Endothelial cell of umbilical vein (primary cell): Measurements from ENCODE around the gene LPP.

ENCODE experiments used
- EZH2 ChIP-seq: IDR thresholded peaks from 2 replicates; pipeline ENCODE4 v1.6.1; 2012; ENCODE audit warnings: borderline replicate concordance, low read depth, mild to moderate bottlenecking, moderate library complexity, low read length, inconsistent platforms; ENCODE audit not compliant: severe bottlenecking
- FOS ChIP-seq: IDR thresholded peaks from 2 replicates; pipeline ENCODE4 v1.6.1; 2011; ENCODE audit warnings: mild to moderate bottlenecking, low read length, moderate library complexity, borderline replicate concordance; ENCODE audit not compliant: insufficient read depth
- JUN ChIP-seq: IDR thresholded peaks from 2 replicates; pipeline ENCODE4 v1.6.1; 2011; ENCODE audit warnings: borderline replicate concordance, low read depth; ENCODE audit not compliant: insufficient read length, insufficient read depth
- MYC ChIP-seq: IDR thresholded peaks from one replicate; pipeline ENCODE4 v1.6.1; 2011; ENCODE audit warnings: mild to moderate bottlenecking, low read depth, low read length
- POLR2A ChIP-seq: IDR thresholded peaks from 2 replicates; pipeline ENCODE4 v1.6.1; 2012; ENCODE audit warnings: low read depth, mild to moderate bottlenecking, control low read depth, low read length
- POLR2AphosphoS5 ChIP-seq: IDR thresholded peaks from 2 replicates; pipeline ENCODE4 v1.6.1; 2012; ENCODE audit warnings: low read depth, mild to moderate bottlenecking, control low read depth, low read length, moderate library complexity; ENCODE audit not compliant: insufficient read depth
- TF ChIP-seq, protein P1 (sequence below), 2 donors: IDR thresholded peaks; 1 replicate in 1 of 2; 2 replicates in 1 of 2; pipeline ENCODE4 v1.5.1; 2011; ENCODE audit warnings: low read length in 2 of 2, mild to moderate bottlenecking in 2 of 2, moderate library complexity in 2 of 2, control low read depth in 1 of 2, inconsistent platforms in 1 of 2, low read depth in 1 of 2; ENCODE audit not compliant: insufficient read depth in 1 of 2; ENCODE audit errors: extremely low read depth in 1 of 2
- TF ChIP-seq, protein P2 (sequence below): IDR thresholded peaks from 2 replicates; pipeline ENCODE4 v1.6.1; 2011; ENCODE audit not compliant: insufficient read depth, insufficient read length

DNA sequence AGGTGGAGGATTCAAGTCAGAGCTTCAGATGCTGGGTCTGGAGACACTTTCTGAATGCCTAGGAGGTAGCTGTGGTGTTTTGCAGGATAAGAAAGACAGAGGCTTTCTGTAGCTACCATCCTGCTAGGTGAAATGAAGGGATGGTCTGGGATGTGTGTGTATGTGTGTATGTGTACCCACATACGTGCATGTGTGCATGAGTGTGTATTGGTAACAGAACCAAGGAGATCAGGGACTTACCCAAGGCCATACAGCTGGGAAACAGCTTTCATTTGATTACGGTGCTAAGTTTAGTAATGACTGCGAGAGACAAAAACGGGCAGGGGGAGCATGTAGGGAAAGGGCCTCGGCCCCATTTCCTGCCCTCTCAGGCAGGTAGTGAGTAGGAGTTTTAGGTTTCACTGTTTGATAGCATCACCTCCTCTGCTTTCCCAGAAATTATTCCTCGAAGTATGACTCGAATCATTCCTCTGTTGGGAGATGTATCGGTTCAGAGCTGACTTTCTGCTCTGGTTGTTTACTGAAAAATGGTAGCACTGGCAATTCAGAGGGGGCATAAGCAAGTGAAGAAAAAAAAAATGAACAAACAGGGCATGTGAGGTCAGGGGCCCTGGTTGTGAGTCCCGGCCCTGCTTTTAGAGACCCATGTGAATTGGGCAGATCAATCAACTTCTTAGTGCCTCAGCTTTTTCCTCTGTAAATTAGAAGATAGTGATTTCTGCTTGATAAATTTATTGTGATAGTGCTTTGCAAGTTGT is 130.7 kb downstream of the LPP start:
- TF ChIP-seq, protein P1, sequence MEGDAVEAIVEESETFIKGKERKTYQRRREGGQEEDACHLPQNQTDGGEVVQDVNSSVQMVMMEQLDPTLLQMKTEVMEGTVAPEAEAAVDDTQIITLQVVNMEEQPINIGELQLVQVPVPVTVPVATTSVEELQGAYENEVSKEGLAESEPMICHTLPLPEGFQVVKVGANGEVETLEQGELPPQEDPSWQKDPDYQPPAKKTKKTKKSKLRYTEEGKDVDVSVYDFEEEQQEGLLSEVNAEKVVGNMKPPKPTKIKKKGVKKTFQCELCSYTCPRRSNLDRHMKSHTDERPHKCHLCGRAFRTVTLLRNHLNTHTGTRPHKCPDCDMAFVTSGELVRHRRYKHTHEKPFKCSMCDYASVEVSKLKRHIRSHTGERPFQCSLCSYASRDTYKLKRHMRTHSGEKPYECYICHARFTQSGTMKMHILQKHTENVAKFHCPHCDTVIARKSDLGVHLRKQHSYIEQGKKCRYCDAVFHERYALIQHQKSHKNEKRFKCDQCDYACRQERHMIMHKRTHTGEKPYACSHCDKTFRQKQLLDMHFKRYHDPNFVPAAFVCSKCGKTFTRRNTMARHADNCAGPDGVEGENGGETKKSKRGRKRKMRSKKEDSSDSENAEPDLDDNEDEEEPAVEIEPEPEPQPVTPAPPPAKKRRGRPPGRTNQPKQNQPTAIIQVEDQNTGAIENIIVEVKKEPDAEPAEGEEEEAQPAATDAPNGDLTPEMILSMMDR (IDR thresholded peaks at IDR 0.05; ENCODE audit: extremely low read depth in 1 of 2, insufficient read depth in 1 of 2, low read depth in 1 of 2, low read length in 2 of 2): no peak
- TF ChIP-seq FOS: no peak
- TF ChIP-seq JUN: no peak
- TF ChIP-seq POLR2AphosphoS5: no peak
- no peak for TF ChIP-seq POLR2A
- TF ChIP-seq MYC: no peak
- TF ChIP-seq EZH2: no peak
- TF ChIP-seq, protein P2, sequence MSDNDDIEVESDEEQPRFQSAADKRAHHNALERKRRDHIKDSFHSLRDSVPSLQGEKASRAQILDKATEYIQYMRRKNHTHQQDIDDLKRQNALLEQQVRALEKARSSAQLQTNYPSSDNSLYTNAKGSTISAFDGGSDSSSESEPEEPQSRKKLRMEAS: no peak
